Karpas-422 (cell line): ENCODE measurements around the gene BTBD7. TPM values are rescaled to one million over a fixed set of nuclear protein-coding genes. Genes with fewer than 3 reads are reported as not detected.

Source experiments
- DNase-seq: peaks from one replicate; pipeline ENCODE4 v3.0.0-alpha.2; 2015
- H2AFZ ChIP-seq: fragments of 200-600 bp; sonication (generic); 2 replicates; pipeline ENCODE4 v1.6.1; 2014; ENCODE audit warnings: antibody characterized with exemption, low read length, mixed read lengths
- H3K27ac ChIP-seq: fragments of 200-600 bp; sonication (generic); 2 replicates; pipeline ENCODE4 v1.5.1; 2014; ENCODE audit warnings: mild to moderate bottlenecking, low read length, moderate library complexity
- H3K27me3 ChIP-seq: fragments of 200-600 bp; sonication (generic); 2 replicates; pipeline ENCODE4 v1.6.1; 2014; ENCODE audit warnings: low read length, mixed read lengths
- H3K36me3 ChIP-seq: fragments of 200-600 bp; sonication (generic); 2 replicates; pipeline ENCODE4 v1.6.1; 2014; ENCODE audit warnings: low read length, mixed read lengths; ENCODE audit not compliant: insufficient read depth
- H3K4me1 ChIP-seq: fragments of 200-600 bp; sonication (generic); 2 replicates; pipeline ENCODE4 v1.6.1; 2014; ENCODE audit warnings: mild to moderate bottlenecking, low read length, mixed read lengths
- H3K4me2 ChIP-seq: fragments of 200-600 bp; sonication (generic); 2 replicates; pipeline ENCODE4 v1.6.1; 2014; ENCODE audit warnings: low read length, low read depth, mild to moderate bottlenecking; ENCODE audit not compliant: poor library complexity, severe bottlenecking
- H3K4me3 ChIP-seq: fragments of 200-600 bp; sonication (generic); 2 replicates; pipeline ENCODE4 v1.5.1; 2014; ENCODE audit warnings: mild to moderate bottlenecking, antibody characterized with exemption, low read length, mixed read lengths
- H3K79me2 ChIP-seq: fragments of 200-600 bp; sonication (generic); 2 replicates; pipeline ENCODE4 v1.6.1; 2014; ENCODE audit warnings: mild to moderate bottlenecking, low read length, mixed read lengths
- H3K9ac ChIP-seq: fragments of 200-600 bp; sonication (generic); 2 replicates; pipeline ENCODE4 v1.6.0; 2014; ENCODE audit warnings: low read length
- H3K9me2 ChIP-seq: fragments of 200-600 bp; sonication (generic), shearing (Covaris generic); replicated peaks from 2 replicates; pipeline ENCODE4 v1.6.0; 2014; ENCODE audit warnings: mild to moderate bottlenecking, low read length, moderate library complexity; ENCODE audit not compliant: insufficient read depth
- H3K9me3 ChIP-seq: fragments of 300-700, 200-600 bp; sonication (generic); 2 replicates; pipeline ENCODE4 v1.6.1; 2014; ENCODE audit warnings: low read length, mixed read lengths
- H4K20me1 ChIP-seq: fragments of 200-600 bp; sonication (generic); 2 replicates; pipeline ENCODE4 v1.6.1; 2014; ENCODE audit warnings: mild to moderate bottlenecking, antibody characterized with exemption, low read length, low read depth; ENCODE audit not compliant: insufficient read depth
- total RNA-seq: library from RNA; depleted of rRNA; stranded (reverse); fragments of >200 nt; shearing (Covaris generic); gene quantifications from 2 replicates; pipeline ENCODE4 v1.2.3, GENCODE V29; 2014; ENCODE audit warnings: low replicate concordance

BTBD7 gene
- total RNA-seq, 1 experiment from 2014 or later, result 27.4 TPM

DNA sequence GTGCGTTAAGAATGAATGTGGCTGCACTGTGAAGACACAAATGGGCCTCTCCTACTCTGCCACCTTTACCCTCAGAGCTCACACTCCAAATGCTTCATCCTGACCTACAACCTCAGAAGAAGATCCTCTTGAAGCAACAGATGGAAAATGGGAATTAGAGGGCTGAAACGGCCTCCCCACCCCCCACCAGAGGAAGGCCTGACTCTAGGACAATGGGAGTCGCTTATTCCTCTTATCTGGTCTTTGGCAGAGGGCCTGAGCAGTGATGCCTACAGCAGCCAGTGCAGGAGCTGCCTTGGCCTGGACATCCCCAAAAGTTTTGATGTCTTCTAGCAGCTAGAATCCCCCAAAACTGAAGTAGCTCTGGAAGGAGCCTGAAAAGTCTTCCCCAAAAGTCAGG, 29.2 kb downstream of the BTBD7 start:
- H3K27me3 ChIP-seq, result no peaks in the 10 kb centered on the region
- no peak overlapping the region for H3K4me3 ChIP-seq
- H2AFZ ChIP-seq, result no peak overlapping the region
- H3K9me2 ChIP-seq, result no peaks in the 10 kb centered on the region
- no peak for DNase-seq
- H3K9ac ChIP-seq, result no peak overlapping the region
- no peaks in the 10 kb centered on the region for H4K20me1 ChIP-seq
- peaks cover 94% of the 10 kb centered on the region for H3K79me2 ChIP-seq
- no peaks in the 10 kb centered on the region for H3K9me3 ChIP-seq
- no peaks in the 10 kb centered on the region for H3K36me3 ChIP-seq
- H3K4me1 ChIP-seq, result peaks cover 3% of the 10 kb centered on the region; the same call in 1 of the 2 replicates
- no peak overlapping the region for H3K27ac ChIP-seq
- no peak overlapping the region for H3K4me2 ChIP-seq

DNA sequence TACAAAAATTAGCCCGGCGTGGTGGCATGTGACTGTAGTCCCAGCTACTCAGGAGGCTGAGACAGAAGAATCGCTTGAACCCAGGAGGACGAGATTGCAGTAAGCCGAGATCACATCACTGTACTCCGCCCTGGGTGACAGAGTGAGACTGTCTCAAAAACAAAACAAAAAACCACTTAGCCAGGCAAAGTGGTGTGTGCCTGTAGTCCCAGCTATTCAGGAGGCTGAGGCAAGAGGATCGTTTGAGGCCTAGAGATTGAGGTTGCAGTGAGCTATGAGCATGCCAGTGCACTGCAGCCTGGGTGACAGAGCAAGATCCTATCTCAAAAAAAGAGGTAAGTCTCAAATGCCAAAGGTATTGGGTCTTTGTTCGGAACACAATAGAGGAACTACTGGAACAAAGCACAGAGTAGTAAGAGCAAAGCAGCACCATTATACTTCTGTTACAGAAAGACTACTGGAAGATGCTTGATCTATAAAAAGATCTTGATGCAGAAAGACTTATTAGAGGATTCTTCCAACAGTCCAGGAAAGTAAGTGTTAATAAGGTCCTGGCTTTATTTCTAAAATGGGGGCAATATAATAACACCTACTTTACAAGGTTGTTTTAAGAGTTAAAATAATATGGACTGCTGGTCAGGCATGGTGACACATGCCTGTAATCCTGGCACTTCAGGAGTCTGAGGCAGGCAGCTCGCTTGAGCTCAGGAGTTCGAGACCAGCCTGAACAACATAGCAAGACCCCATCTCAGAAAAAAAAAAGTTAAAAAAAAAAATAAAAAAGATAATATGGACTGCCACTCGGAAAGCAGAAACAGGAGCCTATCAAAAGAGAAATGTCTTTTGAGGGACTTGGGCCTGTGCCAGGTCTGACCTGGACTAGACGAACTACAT, 29.9 kb downstream of the BTBD7 start:
- Histone ChIP-seq H3K9me3 (no peaks in the 10 kb centered on the region), H3K4me2 (no peak overlapping the region), H3K4me1 (peaks cover 3% of the 10 kb centered on the region; the same call in 1 of the 2 replicates), H3K79me2 (peaks cover 95% of the 10 kb centered on the region), H3K27me3 (no peaks in the 10 kb centered on the region), H4K20me1 (no peaks in the 10 kb centered on the region), H3K36me3 (no peaks in the 10 kb centered on the region), H2AFZ (no peak overlapping the region), H3K9me2 (no peaks in the 10 kb centered on the region), H3K9ac (no peak overlapping the region), H3K4me3 (no peak overlapping the region), H3K27ac (no peak overlapping the region)
- DNase-seq, result no peak

DNA sequence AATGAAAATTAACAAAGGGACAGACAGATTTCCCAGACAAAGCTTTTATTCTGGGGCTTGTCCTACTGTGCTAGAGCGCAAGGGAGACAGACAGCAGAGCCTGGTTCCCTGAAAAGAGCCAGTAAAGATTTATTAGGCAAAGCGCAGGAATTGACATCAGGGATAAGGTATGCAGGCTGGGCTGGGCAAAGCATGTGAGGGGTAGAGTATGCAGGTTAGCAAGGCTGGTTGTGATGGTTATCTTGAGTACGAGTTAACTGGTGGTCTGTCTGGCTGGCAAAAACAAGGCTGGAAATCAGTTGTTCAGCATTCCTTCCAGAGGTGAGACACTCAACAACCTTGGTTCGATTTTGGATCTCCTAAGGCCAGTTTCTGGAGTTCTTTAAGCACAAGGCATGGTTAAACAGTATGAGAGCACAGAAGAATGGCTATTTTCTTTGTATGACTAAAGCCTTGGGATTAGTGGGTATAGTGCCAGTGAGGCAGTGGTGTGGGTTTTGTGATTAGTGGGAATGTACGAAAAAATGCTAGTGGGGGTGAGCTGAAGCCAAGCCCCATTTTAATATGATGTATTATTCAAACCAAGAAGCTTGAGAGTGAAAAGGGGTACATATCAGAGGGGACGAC, 30.9 kb downstream of the BTBD7 start:
- no peak overlapping the region for H2AFZ ChIP-seq
- H3K4me1 ChIP-seq, result peaks cover 3% of the 10 kb centered on the region; the same call in 1 of the 2 replicates
- H3K9ac ChIP-seq, result no peak overlapping the region
- no peaks in the 10 kb centered on the region for H3K9me2 ChIP-seq
- peaks cover 95% of the 10 kb centered on the region for H3K79me2 ChIP-seq
- no peak overlapping the region for H3K4me2 ChIP-seq
- no peaks in the 10 kb centered on the region for H4K20me1 ChIP-seq
- H3K27me3 ChIP-seq, result no peaks in the 10 kb centered on the region
- no peak overlapping the region for H3K27ac ChIP-seq
- DNase-seq, result no peak
- H3K36me3 ChIP-seq, result no peaks in the 10 kb centered on the region
- no peaks in the 10 kb centered on the region for H3K9me3 ChIP-seq
- no peak overlapping the region for H3K4me3 ChIP-seq

DNA sequence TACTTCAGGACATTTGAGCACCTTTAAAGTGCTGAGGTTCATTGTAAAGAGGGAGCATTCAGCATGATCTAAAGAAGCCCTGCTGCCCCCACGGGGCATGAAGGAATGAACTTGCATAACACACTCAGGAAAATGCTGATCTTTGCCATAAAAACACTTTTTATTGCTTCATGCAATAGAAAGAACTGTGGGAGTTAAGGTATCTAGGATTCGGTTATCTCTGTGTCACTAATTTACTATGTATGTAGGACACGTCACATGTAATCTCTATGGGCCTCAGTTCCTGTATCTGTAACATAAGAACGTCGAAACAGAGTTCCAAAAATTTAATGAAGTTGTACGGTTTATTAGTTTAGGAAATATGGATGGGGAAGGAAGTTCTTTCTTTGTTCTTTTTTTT, 33.0 kb downstream of the BTBD7 start:
- no peaks in the 10 kb centered on the region for H3K36me3 ChIP-seq
- no peaks in the 10 kb centered on the region for H3K9me3 ChIP-seq
- no peaks in the 10 kb centered on the region for H3K27me3 ChIP-seq
- H3K27ac ChIP-seq, result no peak overlapping the region
- no peak overlapping the region for H2AFZ ChIP-seq
- no peaks in the 10 kb centered on the region for H4K20me1 ChIP-seq
- no peak for DNase-seq
- no peak overlapping the region for H3K9ac ChIP-seq
- H3K4me2 ChIP-seq, result no peak overlapping the region
- H3K4me1 ChIP-seq, result peaks cover 5% of the 10 kb centered on the region; the same call in 1 of the 2 replicates
- no peak overlapping the region for H3K4me3 ChIP-seq
- peaks cover 96% of the 10 kb centered on the region for H3K79me2 ChIP-seq
- H3K9me2 ChIP-seq, result no peaks in the 10 kb centered on the region

- no peaks in the 10 kb centered on the region for H4K20me1 ChIP-seq
- no peaks in the 10 kb centered on the region for H3K27me3 ChIP-seq
Measured at GRCh38 chr14:93299416-93299815, 33.4 kb downstream of the BTBD7 start.

GRCh38 chr14:93295541-93296220, 37.2 kb downstream of the BTBD7 start:
- no peaks in the 10 kb centered on the region for H4K20me1 ChIP-seq
- no peaks in the 10 kb centered on the region for H3K9me2 ChIP-seq
- no peak for DNase-seq
- peaks cover 93% of the 10 kb centered on the region for H3K79me2 ChIP-seq
- H3K27ac ChIP-seq, result no peak overlapping the region
- no peak overlapping the region for H3K9ac ChIP-seq
- no peaks in the 10 kb centered on the region for H3K9me3 ChIP-seq
- no peak overlapping the region for H3K4me2 ChIP-seq
- peaks cover 14% of the 10 kb centered on the region; the same call in 1 of the 2 replicates for H3K36me3 ChIP-seq
- peaks cover 5% of the 10 kb centered on the region; the same call in 1 of the 2 replicates for H3K4me1 ChIP-seq
- H3K27me3 ChIP-seq, result no peaks in the 10 kb centered on the region
- no peak overlapping the region for H2AFZ ChIP-seq
- no peak overlapping the region for H3K4me3 ChIP-seq

More at GRCh38 chr14:93299416-93299815, 33.4 kb downstream of the BTBD7 start:
- no peaks in the 10 kb centered on the region for H3K9me2 ChIP-seq
- no peak overlapping the region for H3K4me3 ChIP-seq
- no peaks in the 10 kb centered on the region for H3K9me3 ChIP-seq
- no peak overlapping the region for H3K9ac ChIP-seq
- H3K4me1 ChIP-seq, result peaks cover 5% of the 10 kb centered on the region; the same call in 1 of the 2 replicates
- H2AFZ ChIP-seq, result no peak overlapping the region
- no peak overlapping the region for H3K4me2 ChIP-seq
- no peak overlapping the region for H3K27ac ChIP-seq
- peaks cover 96% of the 10 kb centered on the region for H3K79me2 ChIP-seq
- no peak for DNase-seq
- peaks cover 2% of the 10 kb centered on the region; the same call in 1 of the 2 replicates for H3K36me3 ChIP-seq

- Histone ChIP-seq H3K79me2 (peaks cover 78% of the 10 kb centered on the region), H3K27me3 (no peaks in the 10 kb centered on the region), H4K20me1 (no peaks in the 10 kb centered on the region), H3K36me3 (peaks cover 9% of the 10 kb centered on the region; the same call in 1 of the 2 replicates), H3K4me1 (peaks cover 36% of the 10 kb centered on the region), H3K27ac (no peak overlapping the region), H3K9ac (no peak overlapping the region), H3K9me2 (no peaks in the 10 kb centered on the region), H3K4me3 (no peak overlapping the region), H2AFZ (no peak overlapping the region), H3K4me2 (no peak overlapping the region), H3K9me3 (no peaks in the 10 kb centered on the region)
- no peak for DNase-seq
Measured at GRCh38 chr14:93286212-93286890, 46.5 kb downstream of the BTBD7 start.
